Activated CD4-positive, alpha-beta T cell treated with anti-CD3 and anti-CD28 coated beads, Interleukin-2, amount 50 U/mL, for 4 hours (primary cell): Measurements from ENCODE around the gene NENF.
"Not testable (repeated sequence)": the region's sequence is repeated elsewhere in the genome, so short reads cannot be mapped to it uniquely, and the experiment has no call there.

Source experiments
- DNase-seq, 2 experiments: peaks; one replicate each; pipeline ENCODE4 v3.0.0-alpha.2; 2020

NENF gene

DNA sequence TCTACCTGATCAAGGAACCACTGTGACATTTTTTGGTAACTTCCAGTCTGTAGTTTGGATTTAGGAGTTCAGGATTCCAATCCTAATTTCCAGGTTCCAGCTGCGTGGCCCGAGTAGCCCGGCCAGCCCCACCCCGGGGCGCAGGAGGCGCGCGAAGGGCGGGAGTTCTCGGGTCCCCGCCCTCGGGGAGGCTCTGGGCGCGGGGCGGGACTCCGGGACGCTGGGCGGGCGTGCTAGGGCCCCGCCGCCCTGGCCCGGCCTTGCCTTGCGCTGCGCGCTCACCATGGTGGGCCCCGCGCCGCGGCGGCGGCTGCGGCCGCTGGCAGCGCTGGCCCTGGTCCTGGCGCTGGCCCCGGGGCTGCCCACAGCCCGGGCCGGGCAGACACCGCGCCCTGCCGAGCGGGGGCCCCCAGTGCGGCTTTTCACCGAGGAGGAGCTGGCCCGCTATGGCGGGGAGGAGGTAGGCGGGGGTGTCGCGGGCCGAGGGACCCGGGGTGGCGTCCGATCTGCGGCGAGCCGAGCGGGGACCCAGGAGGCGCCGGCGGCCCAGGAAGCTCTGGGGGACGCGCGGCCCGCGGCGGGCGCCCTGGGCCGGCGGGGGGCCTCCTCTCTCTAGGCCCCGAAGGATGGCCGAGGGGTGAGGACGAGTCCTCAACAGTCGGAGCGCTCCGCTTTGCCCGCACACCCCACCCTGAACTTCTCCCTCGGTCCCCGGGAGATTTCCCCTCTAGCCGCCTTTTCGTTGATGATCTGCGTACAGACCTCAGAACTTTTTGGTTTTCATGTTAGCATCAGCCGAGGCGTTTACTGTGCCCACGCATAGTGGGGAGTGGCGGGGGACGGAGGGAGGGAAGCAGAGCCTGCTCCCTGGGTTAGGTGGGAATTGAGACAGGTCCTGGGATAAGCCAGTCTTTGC, at the start of gene NENF:
Gene NENF, plus strand, starts transcription at position 260 of the 916 bp plus-strand sequence. Its CDS starts 24 bp downstream, at position 284.
- DNase-seq: peak; percentile 57 to 58

DNA sequence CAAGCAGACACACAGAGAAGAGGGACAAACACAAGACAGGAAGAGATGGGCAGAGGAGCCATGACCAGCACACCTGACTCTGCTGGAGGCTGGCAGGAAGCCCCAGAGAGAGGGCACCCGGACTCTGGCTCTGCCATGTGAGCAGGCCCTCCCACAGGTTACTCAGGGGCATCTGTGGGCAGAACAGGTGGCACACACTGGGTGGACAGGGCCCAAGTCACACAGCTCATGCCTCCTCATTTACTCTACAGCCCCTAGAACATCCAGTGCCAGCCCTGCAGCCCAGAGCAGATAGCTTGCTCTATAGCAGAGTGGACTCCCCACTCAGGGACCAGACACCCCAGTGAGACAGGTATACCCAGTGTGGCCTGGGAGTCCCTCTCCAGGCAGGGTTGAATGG, 46.7 kb upstream of the NENF start:
- DNase-seq: no peak

DNA sequence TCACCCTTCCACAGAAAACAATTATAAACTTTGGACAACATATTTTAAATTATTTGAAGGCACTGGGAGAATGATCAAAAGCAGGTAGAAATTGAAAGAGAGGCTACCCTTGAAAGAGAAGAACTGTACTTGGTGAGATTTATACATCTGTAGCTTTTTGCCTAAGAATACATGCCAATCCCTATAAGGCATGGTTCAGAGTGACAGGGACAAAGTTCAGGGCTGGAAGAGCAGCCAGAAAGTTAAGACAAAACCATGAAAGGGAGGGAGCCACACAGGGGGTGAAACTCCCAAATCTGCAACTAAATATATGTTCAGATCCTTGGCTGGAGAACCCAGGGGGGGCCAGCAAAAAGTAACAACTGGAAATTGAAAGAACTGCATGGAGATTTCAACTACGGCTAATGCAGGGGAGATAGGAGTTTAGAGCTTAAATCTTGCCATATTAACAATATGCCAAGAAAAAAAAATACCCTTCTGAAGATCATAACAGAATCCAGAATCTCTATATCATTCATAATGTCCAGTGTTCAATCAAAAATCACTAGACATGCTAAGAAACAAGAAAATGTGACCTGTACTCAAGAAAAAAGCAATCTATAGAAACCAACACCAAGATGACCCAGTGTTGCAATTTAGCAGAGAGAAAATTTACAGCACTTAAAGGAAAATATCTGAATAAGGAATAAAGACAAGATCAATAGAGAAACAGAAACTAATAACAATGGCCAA, 43.6 kb upstream of the NENF start:
- DNase-seq: no peak

DNA sequence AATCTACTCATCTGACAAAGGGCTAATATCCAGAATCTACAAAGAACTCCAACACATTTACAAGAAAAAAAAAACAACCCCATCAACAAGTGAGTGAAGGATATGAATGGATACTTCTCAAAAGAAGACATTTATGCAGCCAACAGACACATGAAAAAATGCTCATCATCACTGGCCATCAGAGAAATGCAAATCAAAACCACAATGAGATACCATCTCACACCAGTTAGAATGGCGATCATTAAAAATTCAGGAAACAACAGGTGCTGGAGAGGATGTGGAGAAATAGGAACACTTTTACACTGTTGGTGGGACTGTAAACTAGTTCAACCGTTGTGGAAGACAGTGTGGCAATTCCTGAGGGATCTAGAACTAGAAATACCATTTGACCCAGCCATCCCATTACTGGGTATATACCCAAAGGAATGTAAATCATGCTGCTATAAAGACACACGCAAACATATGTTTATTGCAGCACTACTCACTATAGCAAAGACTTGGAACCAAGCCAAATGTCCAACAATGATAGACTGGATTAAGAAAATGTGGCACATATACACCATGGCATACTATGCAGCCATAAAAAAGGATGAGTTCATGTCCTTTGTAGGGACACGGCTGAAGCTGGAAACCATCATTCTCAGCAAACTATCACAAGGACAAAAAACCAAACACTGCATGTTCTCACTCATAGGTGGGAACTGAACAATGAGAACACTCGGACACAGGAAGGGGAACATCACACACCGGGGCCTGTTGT, 36.9 kb upstream of the NENF start:
- not testable (repeated sequence) for DNase-seq

DNA sequence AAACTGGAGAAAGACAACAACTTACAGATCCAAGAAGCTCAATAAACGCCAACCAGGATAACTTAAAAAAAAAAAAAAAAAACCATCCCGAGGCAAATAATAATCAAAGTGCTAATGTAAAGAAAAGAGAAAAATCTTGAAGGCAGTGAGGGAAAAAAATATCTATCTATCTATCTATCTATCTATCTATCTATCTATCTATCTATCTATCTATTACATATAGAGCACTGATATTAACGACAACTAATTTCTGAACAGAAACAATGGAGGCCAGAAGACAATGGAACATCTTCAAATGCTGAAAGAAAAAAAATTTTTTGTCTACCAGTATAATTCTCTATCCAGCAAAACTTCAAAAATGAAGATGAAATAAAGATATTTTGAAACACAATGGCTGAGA, 36.1 kb upstream of the NENF start:
- no peak for DNase-seq

DNA sequence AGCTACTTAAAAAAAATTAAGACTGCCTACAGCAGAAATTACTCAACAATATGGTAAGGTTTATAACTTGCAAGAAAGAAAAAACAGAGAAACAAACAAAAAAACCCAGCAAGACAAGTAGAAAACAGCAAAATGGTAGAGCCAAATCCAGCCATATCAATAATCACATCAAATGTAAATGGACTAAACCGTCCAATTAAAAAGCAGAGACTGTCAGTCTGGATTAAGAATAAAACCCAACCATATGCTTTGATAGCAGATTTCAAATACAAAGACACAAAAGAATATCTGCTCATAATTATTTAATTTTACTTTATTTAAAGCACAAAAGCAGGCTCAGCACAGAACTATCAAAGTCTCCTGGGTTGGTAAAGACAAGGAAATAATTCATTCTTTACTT, 35.5 kb upstream of the NENF start:
- DNase-seq: no peak

DNA sequence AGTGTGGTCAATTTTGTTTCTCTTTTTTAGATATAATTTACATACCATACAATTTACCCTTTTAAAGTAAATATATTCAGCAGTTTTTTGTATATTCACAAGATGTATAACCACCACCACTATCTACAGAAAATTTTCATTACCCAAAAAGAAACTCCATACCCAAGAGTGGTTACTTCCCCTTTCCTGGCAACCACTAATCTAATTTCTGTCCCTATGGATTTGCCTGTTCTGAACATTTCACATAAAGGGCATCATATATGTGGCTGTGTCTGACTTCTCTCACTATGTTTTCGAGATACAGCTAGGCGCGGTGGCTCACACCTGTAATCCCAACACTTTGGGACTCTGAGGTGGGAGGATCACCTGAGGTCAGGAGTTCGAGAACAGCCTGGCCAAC, 31.7 kb upstream of the NENF start:
- no peak for DNase-seq

DNA sequence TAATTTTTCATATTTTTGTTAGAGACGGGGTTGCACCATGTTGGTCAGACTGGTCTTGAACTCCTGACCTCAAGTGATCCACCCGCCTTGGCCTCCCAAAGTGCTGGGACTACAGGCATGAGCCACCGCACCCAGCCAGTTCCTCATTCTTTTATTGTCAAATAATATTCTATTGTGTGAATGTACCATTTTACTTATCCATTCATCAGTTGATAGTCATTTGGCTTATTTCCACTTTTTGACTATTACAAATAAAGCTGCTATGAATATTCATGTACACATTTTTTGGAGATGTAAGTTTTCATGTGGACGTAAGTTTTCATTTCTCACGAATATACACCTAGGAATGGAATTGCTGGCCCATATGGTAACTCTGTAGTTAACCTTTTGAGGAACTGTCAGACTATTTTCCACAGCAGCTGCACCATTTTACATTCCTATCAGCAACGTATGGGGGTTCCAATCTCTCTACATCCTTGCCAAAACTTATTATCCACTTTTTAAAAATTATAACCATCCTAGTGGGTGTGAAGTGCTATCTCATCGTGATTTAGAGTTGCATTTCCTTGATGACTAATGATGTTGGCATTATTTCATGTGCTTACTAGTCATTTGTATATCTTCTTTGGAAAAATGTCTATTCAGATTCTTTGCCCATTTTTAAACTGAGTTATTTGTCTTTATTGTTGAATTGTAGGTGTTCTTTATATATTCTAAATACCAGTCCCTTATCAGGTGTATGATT, 30.7 kb upstream of the NENF start:
- no peak for DNase-seq

DNA sequence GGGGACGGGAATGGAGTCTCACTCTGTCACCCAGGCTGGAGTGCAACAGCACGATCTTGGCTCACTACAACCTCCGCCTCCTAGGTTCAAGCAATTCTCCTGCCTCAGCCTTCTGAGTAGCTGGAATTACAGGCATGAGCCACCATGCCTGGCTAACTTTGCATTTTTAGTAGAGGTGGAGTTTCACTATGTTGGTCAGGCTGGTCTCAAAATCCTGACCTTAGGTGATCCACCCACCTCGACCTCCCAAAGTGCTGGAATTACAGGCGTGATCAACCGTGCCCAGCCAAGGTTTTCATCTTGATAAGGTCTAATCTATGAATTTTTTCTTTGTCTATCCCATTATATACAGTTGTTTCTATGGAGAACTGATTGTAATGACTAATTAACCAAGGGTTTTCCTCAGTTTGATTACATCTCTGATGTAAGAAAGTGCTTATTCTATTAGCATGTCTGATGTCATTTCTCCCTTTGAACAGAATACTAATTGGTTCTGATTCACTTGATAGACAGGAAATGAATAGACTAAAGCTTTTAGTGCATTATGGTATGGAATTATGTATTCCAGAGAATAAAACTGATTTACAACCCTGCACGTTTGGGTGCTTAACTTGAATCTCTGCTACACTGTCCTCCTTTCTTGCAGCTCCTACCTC, 29.9 kb upstream of the NENF start:
- DNase-seq: no peak

DNA sequence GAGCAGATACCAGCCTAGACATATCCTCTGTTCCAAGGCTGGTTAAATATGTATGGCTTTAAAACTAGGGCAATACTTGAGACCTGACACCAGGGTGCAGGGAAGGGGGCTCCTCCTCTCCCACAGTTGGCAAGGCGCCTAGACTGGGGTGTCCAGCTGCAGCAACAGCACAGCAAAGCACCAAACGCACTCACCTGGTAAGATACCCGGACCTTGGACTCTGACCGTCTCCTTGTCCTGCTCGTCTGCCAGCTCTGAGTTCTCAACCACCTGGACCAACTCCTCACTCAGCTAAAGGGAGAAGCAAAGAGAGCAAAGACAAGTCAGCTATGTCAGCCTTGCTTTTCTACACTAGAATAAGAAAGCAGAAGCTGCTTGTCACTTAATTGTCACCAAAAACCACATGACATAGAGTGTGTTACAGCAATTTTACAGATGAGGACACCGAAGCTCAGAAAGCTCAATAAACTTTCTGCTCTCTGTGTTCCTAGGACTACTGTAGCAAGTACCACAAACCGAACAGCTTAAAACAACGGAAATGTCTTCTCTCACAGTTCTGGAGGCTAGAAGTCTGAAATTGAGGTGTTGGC, 22.4 kb upstream of the NENF start:
- no peak for DNase-seq

DNA sequence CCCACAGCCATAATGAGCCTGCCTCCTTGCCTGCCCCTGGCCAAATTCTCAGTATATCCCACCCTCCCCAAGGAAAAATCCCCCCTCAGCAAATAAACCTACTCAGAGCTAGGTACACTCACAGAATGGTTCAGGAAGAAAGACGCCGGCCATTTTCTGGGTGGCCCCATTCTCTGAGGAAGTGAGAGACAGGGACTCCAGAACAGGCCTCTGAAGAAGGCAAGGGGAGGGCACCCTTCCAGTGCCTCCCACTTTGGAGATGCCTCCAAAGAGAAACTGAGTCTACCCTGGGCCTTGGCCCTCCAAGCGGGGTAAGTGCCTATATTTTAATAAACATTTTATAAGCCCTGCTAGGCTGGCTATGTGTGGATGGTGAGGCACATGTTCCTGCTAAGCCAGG, 20.3 kb upstream of the NENF start:
- no peak for DNase-seq

DNA sequence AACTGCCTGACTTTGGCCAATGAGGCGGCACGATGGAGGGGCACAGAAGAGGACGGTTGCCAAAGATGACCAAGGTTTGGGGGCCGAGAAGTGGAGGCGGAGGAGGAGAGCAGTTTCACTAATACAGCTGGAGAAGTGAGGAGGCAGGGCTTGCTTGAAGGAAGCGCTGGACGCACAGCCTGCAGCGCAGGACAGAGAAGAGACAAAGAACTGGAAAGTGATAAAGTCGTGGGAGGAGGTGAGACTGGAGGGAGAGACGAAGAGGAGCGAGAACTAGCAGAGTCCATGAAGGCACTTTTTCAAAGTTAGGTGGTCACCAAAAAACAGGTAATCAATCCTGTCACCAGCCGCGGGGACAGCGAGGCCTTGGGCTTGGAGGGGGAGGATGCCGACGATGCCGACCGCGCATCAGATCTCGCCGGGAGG, 18.8 kb upstream of the NENF start:
- no peak for DNase-seq

DNA sequence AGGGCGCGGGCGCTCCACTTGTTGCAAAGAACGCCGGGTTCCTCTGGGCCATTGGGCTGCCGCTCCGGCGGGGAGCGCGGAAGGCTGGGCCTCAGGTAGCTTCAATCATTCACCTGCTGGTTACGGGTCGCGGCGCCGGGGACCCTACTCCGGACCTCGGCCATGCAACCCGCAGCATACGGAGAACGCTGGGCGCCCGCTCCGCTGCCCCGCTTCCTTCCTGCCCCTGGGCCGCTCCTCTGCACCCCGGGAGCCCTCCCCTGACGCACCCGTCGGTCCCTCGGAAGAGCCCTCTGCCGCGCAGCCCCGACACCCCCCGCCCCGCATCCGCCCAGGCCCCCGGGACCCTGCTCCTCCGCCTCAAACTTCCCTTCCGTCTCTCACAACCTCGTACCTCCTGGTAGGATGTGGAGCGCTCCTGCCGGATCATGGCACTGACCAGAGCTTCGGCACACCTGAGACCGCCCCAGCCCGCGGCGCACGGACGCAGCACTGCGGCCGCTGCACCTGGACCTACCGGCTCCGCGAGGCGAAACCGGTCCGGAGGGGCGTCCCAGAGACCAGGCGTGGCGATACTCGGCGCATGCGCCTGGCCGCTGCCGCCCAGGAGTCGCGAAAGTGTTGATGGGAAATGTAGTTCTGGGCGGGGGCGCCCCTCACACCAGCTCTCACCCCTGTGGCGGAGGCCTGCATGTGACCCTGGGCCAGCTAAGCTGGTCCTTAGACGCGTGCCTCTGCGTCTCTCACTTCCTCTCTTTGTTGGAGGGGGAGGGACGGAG, 18.2 kb upstream of the NENF start, which contains the start of gene PACC1:
Gene PACC1, minus strand, starts transcription at position 559 of the 779 bp plus-strand sequence. Its CDS starts 129 bp downstream, at position 430.
- DNase-seq: peak; percentile 79 to 81

DNA sequence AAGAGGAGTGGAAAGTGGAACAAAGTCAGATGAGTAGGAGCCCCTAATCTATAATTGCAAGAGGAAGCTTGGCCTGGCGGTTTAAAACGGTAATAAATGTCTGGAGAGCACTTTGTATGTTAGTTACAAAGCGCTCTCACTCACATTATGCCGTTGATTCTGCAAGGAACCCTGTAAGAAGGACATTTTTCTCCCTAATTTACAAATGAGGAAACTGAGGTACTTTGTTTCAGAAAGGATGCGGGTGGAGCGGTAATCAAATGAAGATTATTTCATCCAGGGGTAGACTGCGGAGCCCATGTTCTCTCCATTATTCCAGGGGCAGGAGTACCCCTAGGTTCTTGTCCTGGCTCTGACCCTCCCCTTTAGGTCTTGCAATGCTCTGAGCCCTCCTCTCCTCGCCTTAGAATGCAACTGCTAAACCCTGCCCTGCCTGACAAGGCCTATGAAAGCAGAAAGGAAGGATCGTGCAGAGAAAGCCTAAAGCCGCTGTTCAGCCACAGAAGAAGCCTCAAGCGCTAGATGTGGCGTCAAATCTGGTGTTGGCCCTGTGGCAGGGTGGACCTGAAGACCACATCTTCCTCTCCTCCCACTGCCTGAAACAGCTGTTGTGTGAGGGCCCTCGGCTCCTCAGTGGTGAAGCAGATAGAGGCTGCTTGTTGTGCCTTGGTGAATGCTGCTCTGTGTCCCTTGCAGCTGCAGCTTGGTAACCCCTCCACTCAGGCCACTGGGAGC, 17.4 kb upstream of the NENF start:
- no peak for DNase-seq

DNA sequence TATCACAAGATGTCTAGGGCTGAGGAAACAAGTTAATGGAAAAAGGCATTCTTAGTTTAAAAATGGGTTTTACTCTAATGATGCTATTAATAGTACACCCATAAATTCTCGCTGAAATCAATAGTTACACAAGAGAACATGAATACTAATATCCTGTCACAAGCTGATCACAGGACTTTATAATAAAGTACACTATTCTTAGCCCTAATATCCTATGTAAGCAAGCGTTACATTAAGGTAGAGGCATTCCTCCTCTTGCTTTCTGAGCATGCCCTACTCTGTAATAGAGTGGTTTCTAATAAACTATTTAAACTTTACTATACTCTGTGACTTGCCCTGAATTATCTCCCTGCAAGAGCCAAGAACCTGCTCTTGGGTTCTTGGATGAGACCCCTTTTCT, 11.6 kb upstream of the NENF start:
- no peak for DNase-seq

DNA sequence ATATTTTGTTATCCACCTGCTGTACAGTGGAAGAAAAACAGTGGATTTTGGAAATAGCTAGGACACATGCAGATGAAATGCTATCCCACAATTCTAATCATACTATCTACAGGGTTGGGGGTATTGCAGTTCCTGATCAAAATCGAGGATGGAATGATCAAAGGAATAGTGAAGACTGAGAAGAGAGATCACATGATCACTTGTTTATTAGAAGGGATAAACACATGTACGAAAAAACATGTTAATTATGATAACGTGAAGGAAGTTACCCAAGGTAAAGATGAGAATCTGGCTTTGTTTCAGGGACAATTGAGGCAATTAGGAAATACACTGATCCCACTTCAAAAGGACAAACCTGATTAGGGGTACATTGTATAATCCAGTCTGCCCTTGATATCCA, 8.8 kb upstream of the NENF start:
- DNase-seq: no peak

DNA sequence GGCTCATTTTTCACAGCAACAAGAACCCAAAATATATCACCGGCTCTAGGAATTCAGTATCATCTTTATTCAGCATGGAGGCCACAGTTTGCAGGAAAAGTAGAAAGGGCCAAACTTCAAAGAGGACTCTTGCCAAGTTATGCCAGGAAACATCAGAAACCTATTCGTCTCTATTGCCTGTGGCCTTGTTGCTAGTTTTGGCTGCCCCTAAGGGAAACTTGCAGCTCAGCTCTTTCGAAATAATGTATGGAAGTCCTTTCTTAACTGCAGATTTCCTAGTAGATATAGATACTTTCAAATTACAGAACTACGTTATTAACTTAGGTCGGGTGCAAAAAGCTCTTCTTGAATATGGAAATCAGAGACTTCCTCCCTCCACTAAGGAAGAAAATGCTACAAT, 4.2 kb upstream of the NENF start:
- no peak for DNase-seq

DNA sequence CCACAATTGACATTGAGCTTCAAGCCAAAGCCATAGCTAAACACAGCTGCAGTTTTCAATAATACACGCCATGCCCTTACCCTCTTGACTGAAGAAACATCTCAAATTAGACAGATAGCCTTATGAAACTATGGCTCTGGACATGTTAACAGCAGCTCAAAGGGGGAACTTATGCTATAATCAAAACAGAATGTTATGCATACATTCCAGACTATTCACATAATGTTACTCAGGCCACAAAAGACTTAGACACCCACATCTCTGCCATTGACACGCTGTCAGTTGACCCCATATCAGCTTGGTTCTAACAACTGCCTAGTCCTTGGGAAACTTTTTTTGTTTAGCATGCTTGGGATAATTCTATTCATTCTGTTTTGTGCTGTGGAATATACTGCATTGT, 2.3 kb upstream of the NENF start:
- DNase-seq: no peak

DNA sequence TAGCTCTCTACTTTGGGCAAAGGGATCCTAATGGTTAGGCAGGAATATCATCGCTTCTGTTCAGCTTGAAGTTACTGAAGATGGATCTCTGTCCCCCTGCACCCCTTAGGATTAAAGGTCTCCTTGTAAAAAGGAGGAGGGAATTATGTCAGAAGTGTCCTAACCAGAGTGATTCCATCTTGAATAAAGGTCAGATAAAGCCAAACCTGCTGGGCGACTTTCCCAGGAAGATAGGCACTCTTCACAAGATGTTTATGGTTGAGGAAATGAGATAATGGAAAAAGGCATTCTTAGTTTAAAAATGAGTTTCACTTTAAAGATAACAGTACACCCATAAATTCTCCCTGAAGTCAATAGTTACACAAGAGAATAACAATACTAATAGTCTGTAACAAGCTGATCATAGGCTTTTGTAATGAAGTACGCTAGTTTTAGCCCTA, 1.7 kb upstream of the NENF start:
- no peak for DNase-seq

DNA sequence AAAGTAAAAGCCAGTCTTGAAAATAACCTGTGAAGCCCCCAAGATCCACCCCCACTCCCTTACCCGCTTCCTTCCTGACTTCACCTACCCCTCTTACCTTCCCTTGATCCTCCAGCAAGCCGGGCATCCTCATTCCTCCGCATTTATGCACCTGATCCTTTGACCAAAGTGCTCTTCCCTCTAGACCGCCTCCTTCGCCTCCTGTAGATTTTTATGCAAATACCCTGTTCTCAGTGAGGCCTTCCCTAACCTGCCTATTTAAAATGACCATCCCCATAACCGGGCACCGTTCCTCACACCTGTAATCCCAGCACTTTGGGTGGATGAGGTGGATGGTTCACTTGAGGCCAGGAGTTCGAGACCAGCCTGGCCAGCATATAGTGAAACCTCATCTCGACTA, 1.1 kb upstream of the NENF start:
- DNase-seq: no peak
